HG03159 (cell line): ENCODE results near the gene TRAPPC12.
"Not testable (repeated sequence)": the region's sequence is repeated elsewhere in the genome, so short reads cannot be mapped to it uniquely, and the experiment has no call there.

ENCODE experiments used
- ATAC-seq: cut with Tn5 transposase; IDR thresholded peaks from one replicate; pipeline ENCODE4 v1.9.1; 2021; ENCODE audit warnings: mild to moderate bottlenecking, moderate library complexity; ENCODE audit not compliant: unreplicated experiment

The TRAPPC12 gene

DNA sequence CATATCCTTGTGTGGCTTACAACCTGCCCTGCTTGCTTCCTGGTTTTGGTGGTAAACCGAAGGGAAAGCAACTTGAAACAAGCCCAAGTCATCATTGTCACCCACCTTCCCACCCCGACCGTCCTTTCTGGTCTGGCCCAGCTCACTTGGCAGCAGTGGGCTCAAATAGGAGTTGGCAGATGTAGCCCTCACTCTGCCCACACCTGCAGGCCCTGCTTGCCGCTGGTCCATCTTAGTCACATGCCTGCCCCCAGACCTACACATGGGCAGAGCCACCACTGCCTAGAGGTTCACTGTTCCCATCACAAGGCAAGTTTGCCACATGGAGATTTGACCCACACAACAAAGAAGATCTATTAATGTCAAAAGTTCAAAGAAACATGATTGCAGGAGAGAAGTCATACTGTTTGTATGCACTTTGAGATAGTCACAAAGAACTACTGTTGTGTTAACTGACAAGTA lies 11.2 kb upstream of the TRAPPC12 start:
- no peak for ATAC-seq

DNA sequence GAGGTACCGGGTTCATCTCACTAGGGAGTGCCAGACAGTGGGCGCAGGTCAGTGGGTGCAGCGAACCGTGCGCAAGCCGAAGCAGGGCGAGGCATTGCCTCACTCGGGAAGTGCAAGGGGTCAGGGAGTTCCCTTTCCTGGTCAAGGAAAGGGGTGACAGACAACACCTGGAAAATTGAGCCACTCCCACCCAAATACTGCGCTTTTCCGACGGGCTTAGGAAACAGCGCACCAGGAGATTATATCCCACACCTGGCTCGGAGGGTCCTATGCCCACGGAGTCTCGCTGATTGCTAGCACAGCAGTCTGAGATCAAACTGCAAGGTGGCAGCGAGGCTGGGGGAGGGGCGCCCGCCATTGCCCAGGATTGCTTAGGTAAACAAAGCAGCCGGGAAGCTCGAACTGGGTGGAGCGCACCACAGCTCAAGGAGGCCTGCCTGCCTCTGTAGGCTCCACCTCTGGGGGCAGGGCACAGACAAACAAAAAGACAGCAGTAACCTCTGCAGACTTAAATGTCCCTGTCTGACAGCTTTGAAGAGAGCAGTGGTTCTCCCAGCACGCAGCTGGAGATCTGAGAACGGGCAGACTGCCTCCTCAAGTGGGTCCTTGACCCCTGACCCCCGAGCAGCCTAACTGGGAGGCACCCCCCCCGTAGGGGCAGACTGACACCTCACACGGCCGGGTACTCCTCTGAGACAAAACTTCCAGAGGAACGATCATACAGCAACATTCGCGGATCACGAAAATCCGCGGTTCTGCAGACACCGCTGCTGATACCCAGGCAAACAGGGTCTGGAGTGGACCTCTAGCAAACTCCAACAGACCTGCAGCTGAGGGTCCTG lies 9.9 kb upstream of the TRAPPC12 start:
- ATAC-seq, result not testable (repeated sequence)

DNA sequence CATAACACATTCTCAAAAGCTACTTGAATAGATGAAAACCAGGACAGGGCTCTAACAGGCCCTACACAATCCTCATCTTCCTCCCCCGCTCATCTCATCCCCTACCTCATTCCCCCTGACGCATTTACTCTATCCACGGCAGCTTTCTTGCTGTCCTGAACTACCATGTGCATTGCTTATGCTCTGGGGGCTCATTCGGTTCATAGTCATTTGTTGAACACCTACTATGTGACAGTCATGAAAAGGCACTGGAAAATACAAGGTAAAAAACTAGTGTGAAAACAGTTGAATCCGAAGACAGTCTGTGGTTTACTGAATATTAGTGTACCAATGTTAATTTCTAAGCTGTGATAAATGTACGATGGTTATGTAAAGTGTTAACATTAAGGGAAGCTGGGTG lies 2.7 kb upstream of the TRAPPC12 start:
- ATAC-seq, result no peak

DNA sequence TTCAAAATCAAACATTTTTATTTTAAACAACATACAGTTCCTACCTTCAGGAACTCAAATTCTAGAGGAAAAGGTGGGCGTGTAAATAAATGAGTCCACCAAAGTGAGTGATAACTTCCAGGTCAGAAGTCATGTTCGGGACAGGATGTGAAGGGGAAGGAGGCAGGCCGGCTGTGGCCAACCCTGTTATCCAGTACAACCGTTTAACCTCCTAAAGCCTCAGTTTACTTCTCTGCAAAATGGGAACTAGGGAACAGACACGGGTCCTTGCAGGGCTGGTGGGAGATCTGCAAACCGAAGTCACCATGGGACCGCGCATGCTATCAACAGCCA lies 2.2 kb upstream of the TRAPPC12 start:
- peak; percentile 27 for ATAC-seq

DNA sequence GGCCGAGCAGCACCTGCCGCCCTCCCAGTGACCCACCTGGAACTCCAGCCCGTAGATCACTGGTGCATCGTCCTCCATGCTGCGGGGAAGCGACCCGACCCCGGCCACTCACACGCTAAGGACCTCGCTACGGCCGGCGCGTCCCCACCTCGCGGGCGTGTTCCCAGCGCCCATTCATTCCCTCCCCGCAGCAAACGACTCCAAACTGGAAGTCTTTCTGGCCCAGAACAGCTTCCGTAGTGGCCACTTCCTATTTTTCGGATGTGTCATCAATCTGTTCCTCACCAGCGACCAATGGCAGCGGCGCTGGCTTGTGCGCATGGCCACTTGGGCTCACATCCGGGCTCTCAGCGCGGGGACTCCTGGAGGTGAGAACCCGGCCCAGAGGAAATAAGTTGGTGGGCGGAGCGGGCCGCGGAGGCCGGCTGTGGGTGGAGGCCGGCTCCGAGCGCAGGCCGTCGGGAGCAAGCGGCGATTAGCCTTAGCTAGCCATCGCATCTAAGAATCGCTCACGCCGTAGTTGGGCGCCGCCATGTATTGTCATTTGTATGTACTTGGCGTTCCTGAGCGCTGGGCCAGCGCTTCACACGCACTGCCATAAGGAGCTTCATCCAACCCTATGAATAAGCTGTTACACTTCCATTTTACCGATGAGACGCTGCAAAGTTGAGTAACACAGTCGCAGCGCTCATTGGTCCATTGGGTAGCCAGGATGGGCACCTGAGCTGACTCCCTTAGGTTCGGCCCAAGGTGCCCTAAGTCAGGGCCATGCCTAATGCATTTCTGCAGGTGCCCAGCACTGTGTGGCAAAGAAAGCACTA lies 1.7 kb upstream of the TRAPPC12 start, which contains the start of gene EIPR1:
Gene EIPR1, minus strand, starts transcription at position 207 of the 821 bp plus-strand sequence. Its CDS starts 129 bp downstream, at position 78.
- peak; percentile 79 for ATAC-seq

DNA sequence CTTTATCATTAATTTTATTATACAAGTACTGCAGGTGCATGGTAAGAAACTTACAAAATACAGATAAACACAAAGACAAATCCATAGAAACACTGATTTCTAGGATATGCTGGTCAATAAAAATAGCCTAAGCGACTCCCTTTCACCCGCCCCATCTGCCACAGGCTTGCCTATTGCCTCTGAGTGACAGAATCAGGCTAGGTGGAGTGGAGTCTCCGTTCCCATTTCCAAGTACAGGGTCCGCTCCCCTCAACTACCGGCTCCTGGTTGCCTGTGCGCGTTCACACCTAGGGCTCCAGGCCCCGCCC lies 201 bp upstream of the TRAPPC12 start:
- ATAC-seq, result no peak

DNA sequence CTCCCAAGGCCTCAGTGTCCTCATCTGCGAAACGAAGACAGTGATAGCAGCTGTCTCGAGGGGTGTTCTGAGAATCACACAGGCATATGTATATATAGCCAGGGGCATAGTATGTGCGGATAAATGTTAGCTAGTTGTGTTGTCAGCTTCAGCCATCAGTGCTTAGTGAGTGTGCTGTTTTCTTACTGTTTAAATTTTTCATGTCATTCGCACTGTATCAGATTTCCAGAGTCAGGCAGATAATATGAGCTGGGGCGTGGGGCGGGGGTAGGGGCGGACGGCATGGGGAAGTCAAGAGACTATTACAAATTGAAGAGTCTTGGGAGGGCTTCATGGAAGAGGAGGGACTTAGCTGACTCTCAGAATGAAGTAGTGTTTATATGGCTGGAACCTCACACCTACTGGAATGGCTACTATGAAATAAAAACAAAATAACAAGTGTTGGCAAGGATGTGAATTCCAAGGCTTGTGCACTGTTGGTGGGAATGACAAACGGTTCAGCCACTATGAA lies 7.0 kb downstream of the TRAPPC12 start:
- ATAC-seq, result no peak

DNA sequence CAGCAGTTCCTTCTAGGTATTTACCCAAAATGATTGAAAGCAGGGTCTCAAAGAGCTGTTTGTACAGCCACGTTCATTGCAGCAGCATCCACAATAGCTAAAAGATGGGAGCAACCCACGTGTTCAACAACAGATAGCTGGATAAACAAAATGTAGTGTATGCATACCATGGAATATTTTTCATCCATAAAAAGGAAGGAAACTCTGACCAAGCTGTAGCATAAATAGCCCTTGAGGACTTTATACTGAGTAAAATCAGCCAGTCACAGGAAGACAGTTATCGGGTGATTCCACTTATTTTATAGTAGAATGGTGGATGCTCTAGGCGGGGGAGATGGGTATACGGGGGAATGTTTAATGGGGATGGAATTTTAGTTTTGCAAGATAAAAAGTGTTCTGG lies 7.5 kb downstream of the TRAPPC12 start:
- no peak for ATAC-seq

DNA sequence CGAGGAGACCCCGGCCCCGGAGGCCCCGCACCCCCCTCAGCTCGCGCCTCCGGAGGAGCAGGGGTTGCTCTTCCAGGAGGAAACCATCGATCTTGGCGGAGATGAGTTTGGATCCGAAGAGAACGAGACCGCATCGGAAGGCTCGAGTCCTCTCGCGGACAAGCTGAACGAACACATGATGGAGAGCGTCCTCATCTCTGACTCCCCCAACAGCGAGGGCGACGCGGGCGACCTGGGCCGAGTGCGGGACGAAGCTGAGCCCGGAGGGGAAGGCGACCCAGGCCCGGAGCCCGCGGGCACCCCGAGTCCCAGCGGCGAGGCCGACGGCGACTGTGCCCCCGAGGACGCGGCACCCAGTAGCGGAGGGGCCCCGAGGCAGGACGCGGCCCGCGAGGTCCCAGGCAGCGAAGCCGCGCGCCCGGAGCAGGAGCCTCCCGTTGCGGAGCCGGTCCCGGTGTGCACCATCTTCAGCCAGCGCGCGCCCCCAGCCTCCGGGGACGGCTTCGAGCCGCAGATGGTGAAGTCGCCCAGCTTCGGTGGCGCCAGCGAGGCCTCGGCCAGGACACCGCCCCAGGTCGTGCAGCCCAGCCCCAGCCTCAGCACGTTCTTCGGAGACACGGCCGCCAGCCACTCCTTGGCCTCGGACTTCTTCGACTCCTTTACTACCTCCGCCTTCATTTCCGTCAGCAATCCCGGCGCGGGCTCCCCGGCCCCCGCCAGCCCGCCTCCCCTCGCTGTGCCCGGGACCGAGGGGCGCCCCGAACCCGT lies 8.3 kb downstream of the TRAPPC12 start:
- no peak for ATAC-seq

DNA sequence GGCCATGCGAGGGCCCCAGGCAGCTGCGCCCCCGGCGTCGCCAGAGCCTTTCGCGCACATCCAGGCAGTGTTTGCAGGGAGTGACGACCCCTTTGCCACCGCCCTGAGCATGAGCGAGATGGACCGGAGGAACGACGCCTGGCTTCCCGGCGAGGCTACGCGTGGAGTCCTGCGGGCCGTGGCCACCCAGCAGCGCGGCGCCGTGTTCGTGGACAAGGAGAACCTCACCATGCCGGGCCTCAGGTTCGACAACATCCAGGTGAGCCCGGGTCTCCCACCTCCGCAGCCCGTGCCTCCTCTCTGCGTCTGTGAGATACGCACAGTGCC lies 8.9 kb downstream of the TRAPPC12 start:
- no peak for ATAC-seq

DNA sequence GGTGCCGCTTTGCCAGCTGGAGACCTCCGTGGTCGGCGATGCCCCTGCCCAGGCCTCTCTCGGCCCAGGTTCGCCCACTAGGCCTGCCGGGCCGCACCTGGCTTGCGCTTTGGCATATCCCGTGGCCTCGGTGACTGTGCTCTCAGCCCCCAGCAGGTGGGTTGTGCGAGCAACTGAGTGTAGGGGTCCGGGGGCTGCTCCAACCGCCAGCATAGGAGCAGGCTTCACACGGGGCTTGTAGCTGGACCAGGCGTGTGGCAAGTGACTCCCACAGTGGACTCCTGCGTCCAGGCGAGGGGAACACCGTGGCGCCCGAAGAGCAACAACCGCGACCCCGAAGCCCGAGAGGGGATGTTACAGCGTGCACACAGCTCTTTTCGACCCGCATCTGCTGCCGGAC lies 9.7 kb downstream of the TRAPPC12 start:
- no peak for ATAC-seq

DNA sequence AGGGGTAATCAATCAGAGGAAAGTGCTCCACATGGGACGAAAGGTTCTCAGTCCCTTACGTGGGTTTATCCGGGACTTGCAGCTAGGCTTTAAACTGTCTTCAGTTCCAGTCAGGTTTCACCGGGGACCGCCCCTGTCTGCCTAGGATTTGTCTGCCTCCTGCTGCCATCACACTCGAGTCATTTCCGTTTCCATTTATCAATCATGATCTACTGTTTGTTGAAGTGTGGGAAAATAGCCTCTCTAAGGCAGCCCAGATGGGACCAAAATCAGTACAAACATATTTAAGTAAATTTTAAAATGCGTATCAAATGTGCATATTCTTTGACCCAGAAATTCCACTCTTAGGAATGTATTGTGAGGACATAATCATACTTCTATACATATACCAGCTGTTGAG lies 10.5 kb downstream of the TRAPPC12 start:
- ATAC-seq, result no peak

DNA sequence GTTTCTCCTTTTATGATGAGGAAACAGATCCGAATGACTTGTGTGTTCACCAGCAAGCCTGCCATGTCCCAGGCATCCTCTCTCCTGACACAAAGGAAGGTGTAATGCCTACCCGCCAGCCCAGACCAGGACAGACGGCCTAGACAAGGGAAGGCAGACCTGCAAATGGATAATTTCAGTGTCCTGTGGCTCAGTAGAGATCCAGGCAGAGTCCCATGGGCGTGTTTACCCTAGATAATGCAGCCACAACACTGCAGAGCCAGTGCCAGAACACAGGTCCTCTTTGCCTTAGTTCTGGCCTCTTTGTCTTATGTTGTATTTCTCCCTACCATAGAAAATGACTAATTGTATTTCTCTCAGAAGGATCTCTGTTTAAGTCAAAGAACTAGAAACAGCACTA lies 12.7 kb downstream of the TRAPPC12 start:
- no peak for ATAC-seq

DNA sequence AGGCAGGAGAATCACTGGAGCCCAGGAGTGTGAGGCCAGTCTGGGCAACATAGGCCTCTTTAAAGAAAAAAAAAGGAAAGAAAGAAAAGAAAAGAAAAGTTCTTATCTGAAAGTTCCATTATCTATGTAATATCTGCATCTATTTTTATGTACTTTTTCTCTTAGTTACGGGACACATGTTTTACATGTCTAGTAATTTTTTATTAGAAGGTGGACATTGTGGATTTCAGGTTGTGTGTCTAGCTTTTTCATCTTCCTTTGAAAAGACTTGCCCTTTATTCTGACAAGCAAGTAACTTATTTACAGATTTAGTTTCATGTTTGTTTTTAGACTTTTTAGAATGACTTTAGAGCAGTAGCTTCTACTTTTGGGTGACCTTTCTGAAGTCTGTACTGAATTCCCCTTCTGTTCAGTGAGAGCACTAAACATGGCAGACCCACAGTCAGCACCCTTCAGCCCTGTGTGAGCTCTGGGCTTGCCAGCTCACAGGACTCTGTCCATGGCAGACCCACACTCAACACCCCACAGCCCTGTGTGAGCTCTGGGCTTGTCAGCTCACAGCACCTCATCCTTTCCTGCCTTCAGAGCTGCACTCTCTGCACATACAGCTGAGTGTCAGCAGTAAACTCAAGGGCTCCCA lies 17.5 kb downstream of the TRAPPC12 start:
- peak; percentile 59 for ATAC-seq

DNA sequence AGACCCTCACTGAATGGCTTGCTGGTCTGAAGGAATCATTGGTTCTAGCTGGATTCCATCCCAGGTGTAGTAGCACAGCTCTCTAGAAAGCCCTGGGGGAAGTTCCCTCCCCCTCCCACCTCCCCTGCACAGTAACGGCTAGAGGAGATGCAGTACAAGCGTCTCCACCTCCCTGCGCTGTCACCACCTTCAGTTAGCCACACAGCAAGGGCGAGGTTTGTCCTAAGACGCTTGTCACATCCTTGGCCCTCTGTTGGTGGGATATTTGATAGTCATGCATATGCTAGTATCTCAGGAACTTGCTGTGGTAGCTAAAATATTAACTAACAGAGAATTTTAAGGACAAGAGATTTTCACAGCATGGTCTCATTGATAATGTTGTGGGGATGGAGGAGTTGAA lies 19.4 kb downstream of the TRAPPC12 start:
- ATAC-seq, result no peak

DNA sequence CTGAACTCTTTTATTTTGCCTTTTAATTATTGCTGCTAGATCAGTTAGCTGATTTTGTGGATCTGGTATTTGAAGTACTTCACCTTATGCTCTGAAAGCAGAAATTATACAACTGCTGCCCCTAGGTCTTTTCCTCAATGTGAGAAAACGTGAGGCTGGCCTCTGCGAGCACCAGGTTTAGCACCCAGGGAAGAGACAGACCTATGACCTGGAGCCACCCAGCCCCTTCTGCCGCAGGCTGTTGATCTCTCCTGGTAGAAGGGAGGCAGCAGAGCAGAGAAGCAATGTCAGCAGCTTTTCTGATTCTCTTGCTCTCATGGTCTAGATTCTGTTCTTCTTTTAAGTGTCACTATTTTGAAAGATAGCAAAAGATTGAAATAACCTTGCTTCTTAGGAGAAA lies 19.9 kb downstream of the TRAPPC12 start:
- no peak for ATAC-seq

DNA sequence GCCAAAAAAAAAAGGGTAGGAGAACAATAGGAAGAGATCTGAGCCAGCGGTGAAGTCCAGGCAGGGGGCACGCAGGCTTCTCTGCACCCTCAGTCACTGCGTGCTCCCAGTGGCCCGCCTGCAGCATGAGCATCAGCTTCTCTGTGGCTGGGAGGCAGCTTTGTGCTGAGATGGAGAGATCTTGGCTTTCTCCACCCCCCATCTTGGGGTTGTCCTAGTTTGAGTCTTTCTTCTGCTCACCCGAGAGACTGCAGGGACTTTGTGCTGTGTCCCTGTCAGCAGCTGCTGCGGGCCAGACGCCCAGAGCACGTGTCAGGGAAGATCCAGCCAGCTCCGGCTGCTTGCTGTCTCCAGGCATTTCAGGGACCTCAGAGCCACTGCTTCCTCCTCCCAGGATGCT lies 20.3 kb downstream of the TRAPPC12 start:
- no peak for ATAC-seq

DNA sequence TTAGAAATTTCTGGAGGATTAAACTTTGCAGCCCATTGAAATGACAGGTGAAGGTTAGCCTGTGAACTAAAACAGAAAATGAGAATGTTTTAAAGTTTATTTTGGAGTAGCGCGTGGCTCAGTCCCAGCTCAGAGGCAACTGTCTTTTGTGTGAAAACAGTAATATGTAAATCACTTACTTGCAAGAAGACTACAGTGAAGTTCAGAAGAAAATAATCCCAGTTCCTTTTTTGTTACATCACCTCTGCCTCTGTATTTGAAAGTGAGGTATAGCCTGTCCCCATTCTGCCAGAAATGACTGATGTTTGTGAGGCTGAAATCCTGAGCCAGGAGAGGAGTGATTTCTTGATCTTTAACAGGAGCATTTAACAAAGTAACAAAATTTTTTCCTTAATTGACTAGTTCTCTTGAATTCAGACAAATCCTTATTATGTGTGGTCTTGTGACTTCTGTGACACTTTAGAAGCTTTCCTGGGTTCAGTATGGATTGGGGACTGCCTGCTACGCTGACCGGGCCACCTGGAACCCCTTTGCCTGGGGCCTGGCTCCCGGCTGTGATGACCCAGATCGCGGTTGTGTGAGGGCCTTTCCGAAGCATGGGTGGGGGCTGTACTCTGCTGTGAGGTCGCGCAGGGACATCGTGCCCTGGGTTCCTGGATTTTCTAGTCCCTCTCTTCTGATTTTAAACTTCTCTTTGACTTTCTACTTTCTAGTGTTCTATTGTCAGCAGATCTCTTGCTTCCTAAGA lies 24.3 kb downstream of the TRAPPC12 start:
- ATAC-seq, result peak; percentile 100

DNA sequence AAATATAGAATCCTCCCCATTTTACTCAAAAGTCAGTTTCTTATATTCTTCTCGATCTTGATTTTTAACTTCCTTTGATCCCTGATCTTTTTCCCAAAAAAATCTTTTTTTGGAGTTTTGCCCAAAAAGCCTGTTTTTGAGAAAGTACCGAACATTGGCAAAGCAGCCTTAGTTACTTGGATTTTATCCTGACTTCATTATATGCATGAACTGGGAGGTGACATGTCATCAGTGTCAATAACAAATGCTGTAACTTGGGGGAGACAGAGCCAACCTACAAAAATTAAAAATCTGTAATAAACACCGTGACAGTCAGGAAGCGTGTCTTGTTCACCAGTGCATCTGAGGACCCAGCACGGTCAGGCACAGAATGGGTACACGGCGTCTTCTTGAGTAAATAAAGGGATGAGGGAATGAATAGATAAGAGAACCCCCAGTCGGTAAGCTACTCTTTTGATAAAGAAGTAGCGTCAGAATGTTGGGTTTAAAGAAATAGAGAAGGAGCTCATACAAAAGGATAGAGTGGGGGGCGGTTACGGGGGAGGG lies 24.9 kb downstream of the TRAPPC12 start:
- no peak for ATAC-seq

DNA sequence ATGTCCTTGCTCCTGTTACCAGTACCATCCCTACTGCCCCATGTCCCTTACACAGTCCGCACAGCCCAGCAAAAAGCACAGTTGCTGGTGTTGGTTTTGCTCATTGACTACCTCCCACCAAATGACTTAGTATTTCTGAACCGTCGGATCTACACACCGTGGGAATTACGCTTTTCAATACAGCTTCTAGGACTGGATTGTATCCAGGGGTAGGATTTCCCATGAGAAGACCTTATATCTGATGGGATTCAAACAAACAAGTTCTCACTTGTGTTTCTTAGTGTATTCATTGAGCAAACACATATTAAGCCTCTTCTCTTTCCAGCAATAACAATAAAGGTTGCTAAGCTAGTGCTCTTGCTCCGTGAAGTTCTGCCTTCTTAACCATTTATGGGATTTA lies 25.8 kb downstream of the TRAPPC12 start:
- no peak for ATAC-seq
